HPDE6-E6E7 (cell line): ENCODE results near the gene TIMM17B.

Source experiments
- DNase-seq: peaks from one replicate; pipeline ENCODE4 v3.0.0; 2011; ENCODE audit warnings: missing footprints; ENCODE audit errors: extremely low spot score

The TIMM17B gene

DNA sequence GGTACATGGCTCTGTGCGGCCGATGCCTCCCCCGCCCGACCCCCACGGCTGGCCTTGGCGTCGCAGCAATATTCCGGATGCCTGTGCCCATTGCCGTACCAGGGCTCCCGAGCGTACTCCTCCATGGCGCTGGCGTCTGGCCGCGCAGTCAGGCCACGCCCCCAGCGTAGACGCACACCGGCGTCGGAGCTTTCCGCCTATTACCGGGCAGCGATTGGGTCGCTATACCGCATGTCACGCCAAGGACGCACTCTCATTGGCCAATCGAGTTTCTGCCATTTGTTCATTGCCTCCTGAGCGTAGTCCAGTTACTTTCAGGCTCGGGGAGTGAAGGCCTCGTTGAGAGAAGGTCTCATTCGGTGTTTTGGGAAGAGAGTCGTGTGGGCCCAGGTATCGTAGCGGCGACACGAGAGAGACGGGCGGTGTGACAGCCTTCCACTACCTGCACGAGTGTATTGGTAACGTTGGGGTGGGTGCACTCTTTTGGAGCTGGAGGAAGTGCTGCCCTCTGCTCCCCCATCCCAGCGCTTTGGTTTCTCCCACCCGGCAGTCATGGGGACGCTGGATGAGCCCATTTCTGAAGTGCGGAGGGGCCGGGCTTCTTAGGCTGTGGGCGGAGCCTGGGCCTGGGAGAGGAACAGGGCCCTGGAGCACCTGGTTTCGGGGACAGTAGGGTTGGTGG, at the start of gene TIMM17B, which contains the start of gene PQBP1:
Gene TIMM17B, minus strand, starts transcription at position 144 of the 682 bp plus-strand sequence. Its CDS starts 19 bp downstream, at position 125.
Gene PQBP1, plus strand, starts transcription at position 306 of the 682 bp plus-strand sequence. CDS start 580 bp downstream, outside the sequence.
- DNase-seq, result peak; percentile 70

DNA sequence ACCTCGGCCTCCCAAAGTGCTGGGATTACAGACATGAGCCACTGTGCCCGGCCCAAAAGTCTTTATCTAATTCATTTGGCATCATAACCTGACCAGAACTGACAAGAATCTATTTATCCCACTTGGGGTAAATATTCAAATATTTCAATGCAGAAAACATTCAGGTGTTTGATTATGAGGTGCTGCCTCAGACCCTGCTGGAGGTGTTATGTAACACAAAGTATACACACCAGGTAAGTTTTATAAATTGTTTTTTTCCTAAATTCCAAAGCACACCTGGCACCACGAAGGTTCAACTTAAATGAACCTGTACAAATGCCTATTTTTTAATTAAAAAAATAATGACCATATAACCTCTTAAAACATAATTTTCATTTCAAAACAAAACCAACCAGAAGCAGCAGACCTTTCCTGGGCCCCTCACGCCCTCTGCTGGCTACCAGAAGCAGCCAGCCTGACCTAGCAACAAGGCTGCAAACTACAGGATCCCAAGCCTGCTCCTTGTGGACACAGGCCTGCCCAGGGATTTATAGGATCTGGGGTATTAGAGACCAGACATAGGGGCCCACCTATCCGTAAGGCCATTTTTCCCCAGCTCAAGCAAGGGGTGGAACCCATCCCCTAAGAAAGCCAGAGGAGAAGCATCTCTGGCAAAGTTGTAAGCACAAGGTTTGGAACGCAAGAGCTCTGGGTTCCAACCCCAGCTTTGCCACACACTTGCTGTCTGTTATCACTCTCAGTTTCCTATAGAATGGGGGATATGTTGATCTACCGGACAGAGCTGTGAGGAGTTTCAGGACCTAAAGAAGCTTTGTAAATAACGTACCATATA, 48.2 kb upstream of the TIMM17B start:
- peak; percentile 33 for DNase-seq

DNA sequence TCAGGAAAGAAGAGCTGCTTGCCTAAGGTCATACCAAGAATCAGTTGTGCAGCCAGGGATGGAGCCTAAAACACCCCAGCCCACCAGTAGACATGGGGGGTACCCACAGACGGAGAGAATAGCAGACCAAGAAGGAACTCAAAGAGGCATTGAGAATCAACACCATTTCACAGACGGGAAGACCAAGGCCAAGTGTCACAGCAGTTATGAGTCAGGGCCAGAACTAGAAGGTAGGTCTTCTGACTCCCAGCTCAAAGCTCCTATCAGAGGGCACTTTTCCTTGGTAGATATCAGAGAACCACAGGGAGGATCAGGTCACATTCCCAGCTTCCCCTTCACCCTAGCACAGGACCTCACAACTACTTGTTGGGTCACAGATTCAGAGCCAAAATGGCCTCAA, 45.3 kb upstream of the TIMM17B start:
- DNase-seq, result no peak

DNA sequence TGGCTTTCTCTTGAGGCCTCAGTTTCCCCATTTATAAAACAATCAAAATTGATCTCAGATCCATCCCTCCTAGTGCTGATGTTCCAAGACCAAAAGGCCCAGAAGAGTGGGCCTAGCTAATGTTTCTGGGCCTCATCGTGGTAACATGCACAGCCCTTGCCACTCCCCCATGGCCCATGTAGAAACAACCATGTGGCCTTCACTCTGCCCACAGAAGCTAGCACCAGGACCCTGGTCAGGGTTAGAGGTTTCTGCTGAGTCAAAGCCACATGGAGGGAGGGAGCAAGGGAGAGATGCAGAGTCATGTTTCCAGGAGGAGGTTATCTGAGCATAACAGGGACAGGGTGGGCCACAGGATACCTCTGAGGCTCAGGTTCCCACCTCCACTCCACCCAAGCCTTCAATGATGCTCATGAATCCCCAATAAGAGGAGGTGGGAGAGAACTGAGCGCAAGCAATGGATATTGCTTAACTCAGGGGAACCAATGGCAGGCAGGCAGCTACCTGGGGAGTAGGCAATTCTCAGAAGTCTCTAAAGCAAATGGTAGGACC, 42.9 kb upstream of the TIMM17B start:
- DNase-seq, result no peak

DNA sequence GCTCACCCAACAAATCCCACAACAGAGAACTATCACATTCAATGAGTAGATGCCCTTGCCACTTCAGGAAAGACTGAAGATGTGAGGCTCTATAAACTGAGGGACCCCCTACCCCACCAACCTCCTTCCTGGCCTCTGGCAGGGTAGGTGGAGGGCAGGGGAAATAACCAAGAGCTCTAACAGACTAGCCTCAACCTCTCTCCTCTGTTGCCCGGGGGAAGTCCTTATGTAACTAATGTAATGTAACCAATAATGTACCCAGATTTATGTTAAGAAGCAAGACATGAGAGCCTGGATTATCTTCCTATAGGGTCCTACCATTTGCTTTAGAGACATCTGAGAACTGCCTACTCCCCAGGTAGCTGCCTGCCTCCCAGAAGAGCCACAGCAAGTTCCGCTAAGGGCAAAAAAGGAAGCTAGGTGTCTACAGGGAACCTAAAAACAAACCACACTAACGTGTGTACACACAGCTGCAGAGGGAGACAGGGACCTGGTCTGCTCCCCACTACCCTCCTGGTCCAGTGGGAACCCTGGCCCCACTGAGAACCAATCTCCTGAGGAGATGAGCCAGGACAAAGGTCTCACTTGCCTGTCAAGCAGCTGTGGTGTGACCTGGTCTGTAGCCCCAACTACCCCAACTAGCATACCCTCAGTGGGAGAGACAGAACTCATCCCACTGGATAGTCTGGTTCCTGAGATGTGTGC, 42.1 kb upstream of the TIMM17B start:
- DNase-seq, result no peak

DNA sequence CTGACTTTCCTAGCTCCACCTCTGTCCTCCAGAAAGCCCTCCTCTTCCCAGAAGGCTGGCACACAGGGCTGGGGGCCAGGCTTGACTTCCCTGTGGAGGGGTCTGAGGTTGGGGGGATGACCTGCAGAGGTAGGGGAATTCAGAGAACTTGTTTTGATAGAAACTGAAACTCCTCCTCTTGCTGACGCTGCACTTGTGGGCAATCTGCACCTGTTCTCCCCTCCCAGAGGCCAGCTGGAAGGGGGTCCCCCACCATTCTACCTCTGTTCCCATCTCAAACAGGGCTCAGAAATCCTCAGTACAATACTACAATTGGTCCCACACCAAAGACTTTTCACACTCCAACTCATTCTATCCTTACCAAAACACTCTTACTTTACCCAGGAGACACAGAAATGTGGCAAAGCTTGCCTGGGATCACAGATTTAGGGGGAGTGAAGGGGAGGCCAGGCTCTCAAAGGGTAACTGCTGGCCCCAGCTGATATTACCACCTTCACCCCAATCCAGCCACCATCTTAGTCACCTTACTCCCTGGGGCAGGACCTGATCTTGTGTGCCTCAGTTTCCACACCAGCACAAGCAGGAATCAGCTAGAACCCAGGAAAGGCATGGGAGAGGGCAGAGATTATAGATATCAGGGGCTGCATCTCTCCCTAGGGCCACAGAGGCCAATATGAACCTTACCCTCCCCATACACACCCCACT, 41.3 kb upstream of the TIMM17B start:
- DNase-seq, result no peak

DNA sequence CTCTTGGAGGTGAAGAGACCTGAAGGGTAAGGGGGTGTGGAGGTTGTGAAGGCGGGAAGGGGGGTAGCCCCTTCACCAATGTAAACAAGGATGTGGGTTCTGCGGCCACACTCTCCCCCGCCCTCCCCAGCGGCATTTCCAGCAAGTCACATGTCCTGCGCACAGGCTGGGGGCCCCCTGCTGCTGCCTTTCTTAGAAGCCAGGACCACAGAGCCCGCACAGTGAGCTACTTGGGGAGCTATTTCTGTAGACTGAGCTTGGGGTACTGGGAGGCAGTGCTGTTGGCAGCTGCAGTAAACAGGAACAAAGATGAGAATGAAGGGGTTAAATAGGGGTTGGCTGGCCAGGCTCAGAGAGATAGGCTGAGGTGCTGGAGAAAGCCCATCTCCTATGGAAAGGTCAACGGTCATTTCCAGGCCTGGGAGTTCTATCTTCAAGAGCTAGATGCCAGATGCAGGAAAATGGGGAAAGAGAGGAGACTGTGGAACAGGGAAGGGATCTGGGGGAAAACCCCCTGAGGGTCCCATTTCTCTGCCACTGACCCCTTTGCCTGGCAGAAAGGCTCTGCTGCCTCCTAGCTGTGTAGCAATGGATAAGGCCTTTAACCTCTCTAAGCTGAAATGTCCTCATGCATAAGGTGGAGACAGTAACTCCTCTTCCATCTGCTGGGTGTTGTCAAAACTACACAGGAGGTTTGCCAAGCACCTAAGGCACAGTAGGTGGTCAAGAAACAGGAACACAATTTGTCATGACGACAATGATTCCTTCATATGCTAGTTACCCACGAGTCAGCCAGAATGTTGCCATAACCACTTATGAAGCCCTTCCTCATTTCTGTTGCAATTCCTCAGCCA, 39.7 kb upstream of the TIMM17B start:
- DNase-seq, result no peak

DNA sequence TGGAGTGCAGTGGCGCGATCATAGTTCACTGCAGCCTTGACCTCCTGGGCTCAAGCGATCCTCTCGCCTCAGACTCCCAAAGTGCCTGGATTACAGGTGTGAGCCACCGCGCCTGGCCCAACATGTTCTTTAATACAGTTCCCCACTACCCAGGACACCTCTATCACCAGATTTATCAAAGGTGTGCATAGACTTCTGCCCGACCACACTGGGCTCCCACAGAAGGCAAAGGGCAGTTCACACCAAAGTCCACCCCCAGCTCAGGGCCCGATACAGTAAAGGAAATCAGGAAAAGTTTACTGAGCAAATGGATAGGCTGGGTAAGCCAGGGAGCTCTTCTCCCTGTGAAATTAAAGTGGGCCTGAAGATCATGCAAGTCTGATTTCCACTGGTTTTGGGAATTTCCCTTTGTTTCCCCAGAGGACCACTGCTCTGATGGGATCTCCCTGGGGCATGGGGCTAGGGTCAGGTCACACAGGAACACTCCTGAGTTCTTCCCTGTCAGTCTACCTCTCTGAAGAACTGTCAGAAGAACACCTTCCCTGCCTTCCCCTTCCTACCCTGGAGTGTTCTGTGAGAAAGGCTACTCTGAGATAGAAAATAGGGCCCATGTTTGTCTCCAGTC, 39.0 kb upstream of the TIMM17B start:
- DNase-seq, result no peak

DNA sequence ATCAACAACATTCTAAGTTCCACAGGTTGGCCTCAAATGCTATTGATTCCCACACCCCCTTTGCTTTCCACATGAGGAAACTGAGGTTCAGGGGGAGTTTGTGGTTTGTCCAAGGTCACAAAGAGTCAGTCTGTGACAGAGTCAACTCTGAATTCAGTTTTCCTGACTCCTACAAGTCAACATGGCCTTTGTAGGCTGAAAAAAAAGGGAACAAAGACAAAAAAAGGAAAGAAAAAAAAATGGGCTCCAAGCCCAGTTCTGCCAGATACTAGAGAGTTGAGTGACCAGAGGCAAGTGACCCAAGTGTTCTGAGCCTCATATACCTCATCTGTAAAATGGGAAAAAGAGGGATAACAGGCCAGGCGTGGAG, 37.7 kb upstream of the TIMM17B start:
- DNase-seq, result no peak

DNA sequence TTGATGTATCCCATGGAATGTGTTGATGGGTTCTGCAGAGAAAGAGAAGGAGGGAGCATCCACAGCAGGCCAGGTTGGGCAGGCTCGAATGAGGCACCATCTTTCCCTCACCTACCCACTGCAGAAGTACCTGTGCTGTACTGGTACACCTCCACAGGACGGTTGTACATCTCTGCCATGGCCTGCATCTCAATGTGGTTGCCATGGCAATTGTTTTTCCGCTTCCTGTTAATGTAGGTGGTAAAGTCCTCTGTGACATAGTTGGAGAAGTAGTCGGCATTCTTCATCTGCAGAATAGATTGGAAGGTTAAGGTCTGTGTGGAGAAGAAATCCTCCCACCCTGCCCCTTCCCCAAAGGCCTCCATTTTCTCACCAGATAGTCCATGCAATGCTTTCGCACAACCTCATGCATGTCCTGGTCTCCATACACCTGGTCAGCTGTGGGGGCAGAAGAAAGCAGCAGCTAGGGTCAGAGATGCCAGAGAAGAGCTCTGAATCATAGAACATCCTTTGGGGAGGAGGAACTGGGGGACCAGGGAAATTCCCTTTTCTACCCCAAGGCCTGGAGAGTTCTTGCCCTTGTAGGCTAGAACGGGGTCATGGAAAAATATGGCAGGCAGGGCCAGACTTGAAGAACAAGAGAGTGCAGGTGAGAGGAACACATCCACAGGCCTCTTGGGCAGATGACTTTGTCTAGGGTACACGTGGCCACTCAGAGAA, 37.2 kb upstream of the TIMM17B start:
- no peak for DNase-seq

DNA sequence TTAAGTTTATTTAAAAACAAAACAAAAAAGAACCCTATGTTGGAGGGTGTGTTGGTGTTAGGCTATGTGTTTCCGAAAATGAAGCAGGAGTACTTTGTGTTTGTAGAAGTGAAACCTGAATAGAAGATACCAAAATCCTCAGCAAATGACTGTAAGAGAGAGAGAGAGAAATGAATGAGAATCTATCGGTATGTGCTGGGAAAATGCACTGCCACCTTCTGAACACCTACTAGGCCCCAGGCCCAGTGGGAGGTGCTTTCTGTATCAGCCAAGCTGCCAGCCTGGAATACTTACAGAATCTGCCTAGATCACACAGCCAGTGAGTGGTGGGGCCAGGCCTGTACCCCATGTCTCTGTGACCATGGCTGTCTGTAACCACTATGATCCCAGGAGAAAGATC, 36.2 kb upstream of the TIMM17B start:
- no peak for DNase-seq

DNA sequence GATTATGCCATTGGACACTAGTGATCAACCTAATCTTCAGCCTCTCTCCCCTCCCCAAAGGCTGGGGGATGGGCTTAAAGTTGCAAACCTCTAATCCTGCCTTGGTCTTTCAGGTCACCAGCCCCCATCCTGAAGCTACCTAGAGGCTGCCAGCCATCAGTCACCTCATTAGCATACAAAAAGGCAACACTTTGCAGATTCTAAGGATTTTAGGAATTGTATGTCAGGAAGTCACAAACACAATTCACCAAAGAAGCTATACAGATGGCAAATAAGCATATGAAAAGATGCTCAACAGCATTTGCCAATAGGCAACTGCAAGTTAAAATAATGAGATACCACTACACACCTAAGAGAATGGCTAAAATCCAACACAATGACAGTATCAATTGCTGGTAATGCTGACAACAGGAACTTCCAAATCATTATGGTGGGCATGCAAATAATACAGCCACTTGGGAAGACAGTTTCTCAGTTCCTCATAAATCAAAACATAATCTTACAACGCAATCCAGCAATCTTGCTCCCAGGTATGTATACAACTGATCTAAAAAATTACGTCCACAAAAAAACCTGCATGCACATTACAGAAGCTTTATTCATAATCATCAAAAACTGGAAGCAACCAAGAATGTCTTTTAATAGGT, 30.3 kb upstream of the TIMM17B start:
- no peak for DNase-seq

DNA sequence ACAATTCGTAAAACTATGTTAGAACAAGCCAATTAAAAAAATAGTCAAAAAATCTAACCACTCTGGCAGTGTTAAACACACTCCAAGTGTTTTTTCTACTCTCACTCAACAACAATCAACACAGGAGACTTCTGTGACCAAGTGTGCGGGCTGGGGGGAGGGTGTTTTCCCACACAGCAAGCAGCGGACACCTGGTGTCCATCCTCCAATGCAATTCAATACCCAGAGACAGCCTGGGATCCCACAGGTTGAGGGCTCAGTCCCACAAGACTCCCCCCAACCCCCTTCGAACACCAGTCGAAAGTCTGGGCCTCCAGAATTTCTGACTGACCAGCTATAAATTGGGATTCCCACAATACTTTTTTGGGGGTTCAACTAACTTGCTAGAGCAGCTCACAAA, 29.6 kb upstream of the TIMM17B start:
- no peak for DNase-seq

DNA sequence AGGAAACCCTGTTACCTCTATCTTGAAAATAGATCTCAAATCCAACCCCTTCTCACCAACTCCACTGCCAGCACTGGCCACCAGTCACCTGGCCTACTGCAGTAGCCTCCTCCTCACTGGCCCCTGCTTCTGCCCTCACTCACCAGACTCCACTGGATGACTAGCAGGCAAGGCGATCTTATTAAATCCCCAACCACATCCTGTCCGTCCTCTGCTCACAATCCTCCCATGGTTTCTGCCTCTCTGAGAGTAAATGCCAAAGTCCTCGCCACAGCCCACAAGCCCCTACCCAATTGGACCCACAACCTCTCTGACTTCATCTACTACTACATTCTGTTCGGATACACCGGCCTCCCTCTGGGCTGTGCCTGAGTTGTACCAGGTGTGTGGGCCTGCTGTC, 26.7 kb upstream of the TIMM17B start:
- no peak for DNase-seq

DNA sequence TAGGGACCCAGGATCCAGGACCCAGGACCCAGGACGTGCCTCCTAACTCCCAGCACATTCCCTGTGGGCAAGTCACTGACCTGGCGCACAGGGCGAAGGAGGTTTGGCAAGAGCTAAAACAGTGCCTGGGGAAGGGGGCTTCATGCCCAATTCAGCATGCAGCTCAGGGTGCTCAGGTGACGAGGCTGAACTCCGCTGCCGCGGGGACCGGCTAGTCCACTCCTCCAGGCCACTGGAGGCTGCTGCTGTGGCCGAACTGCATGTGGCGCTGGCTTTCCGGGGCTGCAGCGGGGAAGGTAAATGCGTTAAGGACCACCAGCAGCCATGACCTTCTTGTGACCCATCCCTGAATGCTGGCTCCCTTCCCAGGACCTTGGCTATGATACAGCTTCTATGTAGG, 26.2 kb upstream of the TIMM17B start:
- no peak for DNase-seq

DNA sequence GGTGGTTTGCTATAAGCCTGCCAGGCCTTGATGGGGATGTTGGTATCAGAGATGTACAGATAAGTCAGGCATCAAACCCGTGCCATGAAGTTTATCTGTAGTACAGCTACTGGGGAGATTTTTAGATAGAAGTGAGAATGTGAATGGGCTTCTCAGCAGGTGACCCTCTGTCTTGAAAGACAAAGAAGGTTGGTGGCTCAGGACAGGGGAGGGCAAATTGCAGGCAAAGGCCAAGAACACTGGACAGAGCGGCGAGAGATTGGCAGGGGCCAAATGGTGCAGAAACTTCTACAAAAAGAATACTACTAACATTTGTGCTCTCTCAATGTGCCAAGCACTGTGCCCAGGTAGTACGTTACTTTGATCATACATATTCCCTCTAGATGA, 23.1 kb upstream of the TIMM17B start:
- DNase-seq, result no peak

DNA sequence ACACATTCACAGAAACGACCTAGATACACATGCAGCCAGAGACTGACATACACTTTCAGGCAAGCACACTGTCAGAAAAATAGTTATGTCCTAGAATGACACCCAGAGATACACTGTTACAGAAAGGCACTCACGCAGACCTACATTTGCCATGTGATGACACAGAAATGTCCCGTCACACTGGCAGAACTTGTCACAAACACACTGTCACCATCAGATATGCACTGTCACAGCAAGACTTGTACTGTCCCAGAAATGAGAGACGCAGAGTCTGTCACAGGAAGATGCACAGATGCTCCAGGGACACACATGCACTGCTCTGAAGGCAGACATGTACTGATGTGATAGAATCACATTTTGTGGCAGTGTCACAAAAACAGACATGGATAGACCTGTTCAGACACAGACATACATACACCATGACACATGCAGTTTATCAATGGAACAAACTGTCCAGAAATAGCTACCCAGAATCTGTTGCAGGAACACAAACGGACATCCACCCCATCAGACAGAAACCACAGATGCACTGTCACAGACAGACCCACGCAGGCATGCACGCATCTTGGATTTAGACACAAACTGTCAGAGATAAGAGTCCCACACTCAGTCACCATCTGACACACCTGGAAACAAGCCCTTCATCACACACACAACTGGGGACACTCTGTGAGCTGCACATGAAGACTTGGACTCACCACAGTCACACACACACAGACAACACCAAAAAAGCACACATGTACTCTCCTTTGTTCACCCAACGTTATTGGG, 22.6 kb upstream of the TIMM17B start:
- no peak for DNase-seq

DNA sequence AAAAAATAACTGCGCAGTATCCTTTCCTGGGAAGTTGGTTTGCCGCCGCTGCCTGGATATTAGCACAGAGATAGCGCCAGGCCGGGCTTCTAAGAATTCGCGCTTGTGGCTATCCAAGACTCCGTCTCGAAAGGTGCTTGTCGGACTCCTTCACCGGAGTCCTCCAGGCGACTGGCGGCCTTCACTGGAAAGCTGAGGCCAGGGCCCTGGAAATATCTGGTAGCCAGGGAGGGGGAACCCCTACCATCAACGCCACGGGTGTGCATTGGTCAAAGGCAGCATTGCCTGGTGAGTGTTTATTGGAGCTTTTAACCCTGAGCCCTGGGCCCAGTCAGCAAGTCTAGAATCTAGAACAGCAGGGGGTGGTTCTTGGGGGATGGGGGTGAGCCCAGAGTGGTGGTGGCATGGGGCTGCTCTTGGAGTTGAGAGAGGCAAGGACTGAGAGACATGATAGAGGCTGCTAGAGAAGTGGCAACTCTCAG, 21.8 kb upstream of the TIMM17B start:
- DNase-seq, result no peak
